Measurements from ENCODE around the gene GJB3.
"Not testable (repeated sequence)": the region's sequence is repeated elsewhere in the genome, so short reads cannot be mapped to it uniquely, and the experiment has no call there.

GJB3 gene
- 0 to 0.05 reads per million in 2 donors for total RNA-seq

- no peak for DNase-seq
Measured at GRCh38 chr1:34781071-34781843, at the start of gene GJB3. GJB3 (plus strand) TSS chr1:34781214; CDS start chr1:34784763, 3,549 bp downstream.

GRCh38 chr1:34732831-34733230, 48.2 kb upstream of the GJB3 start:
- not testable (repeated sequence) for DNase-seq

GRCh38 chr1:34736692-34737091, 44.3 kb upstream of the GJB3 start:
- no peak for DNase-seq

- DNase-seq = not testable (repeated sequence)
Measured at GRCh38 chr1:34737236-34737635, 43.8 kb upstream of the GJB3 start.

GRCh38 chr1:34739613-34740012, 41.4 kb upstream of the GJB3 start:
- no peak for DNase-seq

GRCh38 chr1:34740161-34740868, 40.7 kb upstream of the GJB3 start:
- no peak for DNase-seq

- peak; percentile 37 for DNase-seq
Measured at GRCh38 chr1:34742667-34743270, 38.2 kb upstream of the GJB3 start.

- DNase-seq = no peak
Measured at GRCh38 chr1:34743775-34744174, 37.2 kb upstream of the GJB3 start.

GRCh38 chr1:34744851-34745250, 36.2 kb upstream of the GJB3 start:
- DNase-seq = no peak

- DNase-seq = no peak
Measured at GRCh38 chr1:34745666-34746065, 35.3 kb upstream of the GJB3 start.

GRCh38 chr1:34746101-34746500, 34.9 kb upstream of the GJB3 start:
- no peak for DNase-seq

- no peak for DNase-seq
Measured at GRCh38 chr1:34746785-34747637, 34.0 kb upstream of the GJB3 start.

- DNase-seq = no peak
Measured at GRCh38 chr1:34747638-34747941, 33.4 kb upstream of the GJB3 start.

- DNase-seq = no peak
Measured at GRCh38 chr1:34749992-34750391, 31.0 kb upstream of the GJB3 start.

- no peak for DNase-seq
Measured at GRCh38 chr1:34750610-34751009, 30.4 kb upstream of the GJB3 start.

GRCh38 chr1:34753163-34753562, 27.9 kb upstream of the GJB3 start:
- DNase-seq = no peak

- no peak for DNase-seq
Measured at GRCh38 chr1:34754964-34755637, 25.9 kb upstream of the GJB3 start, which contains the start of gene GJB5. GJB5 (plus strand) TSS chr1:34755047; CDS start chr1:34757331, 2,284 bp downstream.

- no peak for DNase-seq
Measured at GRCh38 chr1:34755961-34756360, 25.1 kb upstream of the GJB3 start.

- no peak for DNase-seq
Measured at GRCh38 chr1:34757386-34757785, 23.6 kb upstream of the GJB3 start.

- no peak for DNase-seq
Measured at GRCh38 chr1:34758751-34759150, 22.3 kb upstream of the GJB3 start.

- no peak for DNase-seq
Measured at GRCh38 chr1:34759503-34760357, 21.3 kb upstream of the GJB3 start, which contains the start of gene GJB4. GJB4 (plus strand) TSS chr1:34759740; CDS start chr1:34761255, 1,515 bp downstream.

All from activated gamma-delta T cell (primary cell).